ENCODE measurements around the gene WAC.

Gene WAC

GRCh38 chr10:28544058-28544457 lies 11.1 kb downstream of the WAC start:
- no peak overlapping the region for H3K4me3 ChIP-seq (ENCODE audit: low read depth, low read length)
- TF ChIP-seq CTCF (IDR thresholded peaks at IDR 0.05; ENCODE audit: low read depth, low read length), result no peak
- DNase-seq (ENCODE audit: low read depth, low spot score), result no peak
- in situ Hi-C loops (cut with HindIII; ENCODE audit: low sequenced_read_pairs), result no loop called here

GRCh38 chr10:28545967-28546644 lies 13.2 kb downstream of the WAC start:
- no peak overlapping the region for H3K4me3 ChIP-seq (ENCODE audit: low read depth, low read length)
- in situ Hi-C loops (cut with HindIII; ENCODE audit: low sequenced_read_pairs), result no loop called here
- no peak for DNase-seq (ENCODE audit: low read depth, low spot score)
- TF ChIP-seq CTCF (IDR thresholded peaks at IDR 0.05; ENCODE audit: low read depth, low read length), result no peak

- TF ChIP-seq CTCF (IDR thresholded peaks at IDR 0.05; ENCODE audit: low read depth, low read length), result no peak
- in situ Hi-C loops (cut with HindIII; ENCODE audit: low sequenced_read_pairs), result no loop called here
- no peak for DNase-seq (ENCODE audit: low read depth, low spot score)
- no peak overlapping the region for H3K4me3 ChIP-seq (ENCODE audit: low read depth, low read length)
Measured at GRCh38 chr10:28548781-28549498, 16.0 kb downstream of the WAC start.

GRCh38 chr10:28551086-28551485 lies 18.2 kb downstream of the WAC start:
- no peak overlapping the region for H3K4me3 ChIP-seq (ENCODE audit: low read depth, low read length)
- no peak for DNase-seq (ENCODE audit: low read depth, low spot score)
- in situ Hi-C loops (cut with HindIII; ENCODE audit: low sequenced_read_pairs), result no loop called here
- TF ChIP-seq CTCF (IDR thresholded peaks at IDR 0.05; ENCODE audit: low read depth, low read length), result no peak

GRCh38 chr10:28552775-28553174 lies 19.9 kb downstream of the WAC start:
- no peak for DNase-seq (ENCODE audit: low read depth, low spot score)
- in situ Hi-C loops (cut with HindIII; ENCODE audit: low sequenced_read_pairs), result no loop called here
- TF ChIP-seq CTCF (IDR thresholded peaks at IDR 0.05; ENCODE audit: low read depth, low read length), result no peak
- H3K4me3 ChIP-seq (ENCODE audit: low read depth, low read length), result no peak overlapping the region

- in situ Hi-C loops (cut with HindIII; ENCODE audit: low sequenced_read_pairs), result no loop called here
- no peak overlapping the region for H3K4me3 ChIP-seq (ENCODE audit: low read depth, low read length)
Measured at GRCh38 chr10:28554009-28554408, 21.1 kb downstream of the WAC start.

More at GRCh38 chr10:28554009-28554408, 21.1 kb downstream of the WAC start:
- no peak for TF ChIP-seq CTCF (IDR thresholded peaks at IDR 0.05; ENCODE audit: low read depth, low read length)
- DNase-seq (ENCODE audit: low read depth, low spot score), result no peak
